Upper lobe of left lung (tissue), 6 donors: ENCODE measurements around the gene GLRX2. TPM values are rescaled to one million over a fixed set of nuclear protein-coding genes. Genes with fewer than 3 reads are reported as not detected.

Experiments
- ATAC-seq, 2 donors: fragments of 200-7000 bp; cut with Tn5 transposase; one replicate each; pipeline ENCODE4 v1.9.1; 2022; ENCODE audit warnings: mild to moderate bottlenecking in 2 of 2, moderate library complexity in 2 of 2; ENCODE audit not compliant: low FRiP score in 2 of 2
- DNase-seq, 2 donors: peaks; one replicate each; pipeline ENCODE4 v3.0.0-alpha.2; 2019 to 2020
- H3K27ac ChIP-seq, 4 donors: fragments of 200-600 bp; sonication (generic); one replicate each; pipeline ENCODE4 v1.5.1; 2016 to 2019
- H3K27me3 ChIP-seq, 4 donors: fragments of 200-600 bp; sonication (generic); one replicate each; pipeline ENCODE4 v1.5.1; 2017 to 2019
- H3K36me3 ChIP-seq, 4 donors: fragments of 200-600 bp; sonication (generic); one replicate each; pipeline ENCODE4 v1.5.1; 2016 to 2019
- H3K4me1 ChIP-seq, 4 donors: fragments of 200-600 bp; sonication (generic); one replicate each; pipeline ENCODE4 v1.5.1; 2018 to 2019
- H3K4me3 ChIP-seq, 4 donors: fragments of 200-600 bp; sonication (generic); one replicate each; pipeline ENCODE4 v1.5.1; 2017 to 2019; ENCODE audit warnings: mild to moderate bottlenecking in 2 of 4, moderate library complexity in 1 of 4
- H3K9me3 ChIP-seq, 4 donors: fragments of 200-600 bp; sonication (generic); one replicate each; pipeline ENCODE4 v1.5.1; 2018 to 2019
- CTCF ChIP-seq, 6 experiments: fragments of 450-650 bp in 4 of 6; fragments of 200-600 bp in 2 of 6; sonication (generic) in 2 of 6; IDR thresholded peaks; one replicate each; pipeline ENCODE4 v1.5.1; 2016 to 2019; ENCODE audit warnings: antibody characterized with exemption in 6 of 6
- EP300 ChIP-seq, 4 donors: sonication (generic); formaldehyde crosslinking; IDR thresholded peaks; one replicate each; pipeline ENCODE4 v1.5.1; 2017; ENCODE audit warnings: antibody characterized with exemption in 4 of 4, control low read depth in 2 of 4
- POLR2A ChIP-seq, 4 donors: fragments of 450-650 bp; IDR thresholded peaks; one replicate each; pipeline ENCODE4 v1.5.1; 2016 to 2017; ENCODE audit warnings: antibody characterized with exemption in 4 of 4, mild to moderate bottlenecking in 2 of 4
- POLR2AphosphoS5 ChIP-seq, 2 donors: sonication (generic); formaldehyde crosslinking; IDR thresholded peaks; one replicate each; pipeline ENCODE4 v1.5.1; 2017; ENCODE audit warnings: antibody characterized with exemption in 2 of 2
- WGBS, 2 donors: methylation state at CpG; one replicate each; pipeline ENCODE4 v1.1.5; 2017 to 2018; 5-methylcytosine and 5-hydroxymethylcytosine counted together
- total RNA-seq, 6 donors: library from RNA; depleted of rRNA in 4 of 6; stranded (reverse); fragments of >200 nt in 4 of 6; gene quantifications; one replicate each; pipeline versions ENCODE4 v1.1.0 to v1.2.1, GENCODE V29; 2016 to 2021
- donor health status: DM: no; HTN: no; CAD: no; lungs with moderate emphysema.
- donor health status: DM: no; HTN: yes; CAD: no; lungs with severe emphysema.

Gene GLRX2
- total RNA-seq, 6 donors from 2014 or later = 1.4 to 18.6 (median 6.6) TPM

GRCh38 chr1:193085263-193085662 lies 20.0 kb downstream of the GLRX2 start:
- H3K4me1 ChIP-seq = no peaks in the 10 kb centered on the region
- WGBS, 2 donors = 77 to 89% methylated on average over 1 of the region's 1 CpG
- H3K9me3 ChIP-seq = no peaks in the 10 kb centered on the region
- no peaks in the 10 kb centered on the region for H3K27me3 ChIP-seq
- H3K27ac ChIP-seq = no peak overlapping the region
- TF ChIP-seq POLR2AphosphoS5 (IDR thresholded peaks at IDR 0.05) (no peak), EP300 (IDR thresholded peaks at IDR 0.05) (no peak), POLR2A (IDR thresholded peaks at IDR 0.05) (no peak), CTCF (IDR thresholded peaks at IDR 0.05) (no peak)
- no peak overlapping the region for H3K4me3 ChIP-seq
- ATAC-seq (no peak), DNase-seq (no peak)
- peaks cover 7 to 59% (median 16%) of the 10 kb centered on the region in 4 donors for H3K36me3 ChIP-seq

- Histone ChIP-seq H3K27ac (no peak overlapping the region), H3K4me3 (no peak overlapping the region), H3K4me1 (no peaks in the 10 kb centered on the region), H3K27me3 (no peaks in the 10 kb centered on the region), H3K36me3 (peaks cover 7 to 69% (median 21%) of the 10 kb centered on the region in 4 donors), H3K9me3 (no peaks in the 10 kb centered on the region)
- ATAC-seq (no peak), DNase-seq (no peak)
- WGBS, 2 donors = 90 to 95% methylated on average over 6 of the region's 6 CpGs
- no peak for TF ChIP-seq CTCF (IDR thresholded peaks at IDR 0.05)
- no peak for TF ChIP-seq POLR2AphosphoS5 (IDR thresholded peaks at IDR 0.05)
These were observed 21.7 kb downstream of the GLRX2 start for GRCh38 chr1:193083365-193084088.

GRCh38 chr1:193079187-193079586 lies 26.0 kb downstream of the GLRX2 start:
- DNase-seq (no peak), ATAC-seq (no peak)
- Histone ChIP-seq H3K4me3 (no peak overlapping the region), H3K4me1 (no peaks in the 10 kb centered on the region), H3K36me3 (peaks cover 7 to 72% (median 20%) of the 10 kb centered on the region in 4 donors), H3K27ac (no peak overlapping the region), H3K27me3 (no peaks in the 10 kb centered on the region), H3K9me3 (no peaks in the 10 kb centered on the region)
- TF ChIP-seq EP300 (IDR thresholded peaks at IDR 0.05) (no peak), CTCF (IDR thresholded peaks at IDR 0.05) (no peak), POLR2AphosphoS5 (IDR thresholded peaks at IDR 0.05) (no peak), POLR2A (IDR thresholded peaks at IDR 0.05) (no peak)
- WGBS, 2 donors = 96 to 100% methylated on average over 3 of the region's 3 CpGs

- Histone ChIP-seq H3K36me3 (peaks cover 3 to 60% (median 13%) of the 10 kb centered on the region in 4 donors), H3K27me3 (no peaks in the 10 kb centered on the region), H3K27ac (no peak overlapping the region), H3K9me3 (no peaks in the 10 kb centered on the region), H3K4me3 (no peak overlapping the region), H3K4me1 (no peaks in the 10 kb centered on the region)
- no peak for ATAC-seq
- no peak for DNase-seq
- TF ChIP-seq POLR2A (IDR thresholded peaks at IDR 0.05) (no peak), POLR2AphosphoS5 (IDR thresholded peaks at IDR 0.05) (no peak), CTCF (IDR thresholded peaks at IDR 0.05) (no peak), EP300 (IDR thresholded peaks at IDR 0.05) (no peak)
These were observed 27.2 kb downstream of the GLRX2 start for GRCh38 chr1:193077991-193078390.

GRCh38 chr1:193070942-193071341 lies 34.3 kb downstream of the GLRX2 start:
- TF ChIP-seq POLR2AphosphoS5 (IDR thresholded peaks at IDR 0.05) (no peak), EP300 (IDR thresholded peaks at IDR 0.05) (no peak), CTCF (IDR thresholded peaks at IDR 0.05) (no peak), POLR2A (IDR thresholded peaks at IDR 0.05) (no peak)
- ATAC-seq = no peak
- peaks cover 0 to 14% (median 11%) of the 10 kb centered on the region in 4 donors for H3K4me1 ChIP-seq
- DNase-seq = no peak
- no peaks in the 10 kb centered on the region for H3K9me3 ChIP-seq
- no peak overlapping the region for H3K27ac ChIP-seq
- no peaks in the 10 kb centered on the region for H3K27me3 ChIP-seq
- no peak overlapping the region for H3K4me3 ChIP-seq
- peaks cover 0 to 3% (median 0%) of the 10 kb centered on the region in 4 donors for H3K36me3 ChIP-seq
- WGBS, 2 donors = 60 to 69% methylated on average over 5 of the region's 5 CpGs
